ENCODE results near the gene SPAG6. TPM values are rescaled to one million over a fixed set of nuclear protein-coding genes. Genes with fewer than 3 reads are reported as not detected.

The SPAG6 gene
- total and polyA plus RNA-seq, 10 donors = 0.11 TPM; not detected in 9

DNA sequence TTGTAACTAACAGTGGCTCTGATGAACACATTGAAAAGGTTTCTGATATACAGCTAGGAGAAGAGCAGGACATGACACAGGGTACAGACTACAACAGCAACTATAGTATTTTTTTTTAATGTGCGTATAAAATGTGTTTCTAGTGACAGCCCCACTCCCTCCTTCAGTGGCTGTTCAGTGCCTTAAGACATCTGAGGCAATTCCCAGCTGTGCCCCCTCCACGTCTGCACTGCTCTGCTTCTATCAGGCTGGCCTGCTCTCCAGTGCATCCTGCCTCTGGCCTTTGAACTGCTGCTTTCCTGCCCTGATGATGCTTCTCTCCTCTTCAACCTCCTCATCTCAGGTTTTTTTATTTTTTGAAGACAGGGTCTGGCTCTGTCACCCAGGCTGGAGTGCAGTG is 111.2 kb downstream of the SPAG6 start:
- intact Hi-C loops (cut with DNase I; ENCODE audit: low total_unique reads) = no loop called here
- Histone ChIP-seq H3K27ac (no peak overlapping the region), H3K9me3 (no peaks in the 10 kb centered on the region), H3K27me3 (replicated peaks in 1 of 7) (no peaks in the 10 kb centered on the region), H3K4me3 (no peak overlapping the region), H3K36me3 (no peaks in the 10 kb centered on the region), H3K4me1 (peaks cover 0 to 12% (median 4%) of the 10 kb centered on the region in 6 donors)
- WGBS, 5 donors = 83 to 90% (median 89%) methylated on average over 2 of the region's 2 CpGs
- no peak for DNase-seq
- no peak for TF ChIP-seq POLR2AphosphoS5 (IDR thresholded peaks at IDR 0.05)
- no peak for TF ChIP-seq CTCF (IDR thresholded peaks at IDR 0.05 in 8 of 11, conservative IDR thresholded peaks at IDR 0.05 in 3 of 11)
- no peak for TF ChIP-seq POLR2A (IDR thresholded peaks at IDR 0.05)

- TF ChIP-seq POLR2A (IDR thresholded peaks at IDR 0.05) = no peak
- no peak for TF ChIP-seq CTCF (IDR thresholded peaks at IDR 0.05 in 8 of 11, conservative IDR thresholded peaks at IDR 0.05 in 3 of 11)
- TF ChIP-seq POLR2AphosphoS5 (IDR thresholded peaks at IDR 0.05) = no peak
- WGBS, 5 donors = 91 to 96% (median 93%) methylated on average over 9 of the region's 9 CpGs
- Histone ChIP-seq H3K36me3 (no peaks in the 10 kb centered on the region), H3K27ac (no peak overlapping the region), H3K9me3 (no peaks in the 10 kb centered on the region), H3K4me3 (no peak overlapping the region), H3K4me1 (peaks cover 0 to 12% (median 4%) of the 10 kb centered on the region in 6 donors), H3K27me3 (replicated peaks in 1 of 7) (no peaks in the 10 kb centered on the region)
- intact Hi-C loops (cut with DNase I; ENCODE audit: low total_unique reads) = no loop called here
- DNase-seq = no peak
Observed at GRCh38 chr10:22458272-22459038, 113.2 kb downstream of the SPAG6 start.

DNA sequence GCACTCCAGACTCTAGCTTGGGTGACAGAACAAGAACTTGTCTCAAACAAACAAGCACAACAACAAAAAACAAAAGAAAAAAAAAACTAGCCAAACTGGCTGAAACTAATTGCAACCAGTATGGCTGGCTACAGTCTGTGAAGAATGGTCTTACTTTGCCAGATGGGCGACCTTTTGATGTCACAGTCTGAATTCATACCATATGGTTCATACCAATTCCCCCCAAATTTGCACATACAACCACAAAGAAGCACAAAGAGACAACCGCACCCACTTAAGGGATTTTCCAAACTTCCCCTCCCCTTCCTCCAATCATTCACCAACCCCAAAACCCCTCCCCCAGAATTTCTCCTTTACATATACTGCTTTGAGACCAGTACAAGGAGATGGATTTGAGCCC is 114.2 kb downstream of the SPAG6 start:
- TF ChIP-seq CTCF (IDR thresholded peaks at IDR 0.05 in 8 of 11, conservative IDR thresholded peaks at IDR 0.05 in 3 of 11) (no peak), POLR2A (IDR thresholded peaks at IDR 0.05) (no peak), POLR2AphosphoS5 (IDR thresholded peaks at IDR 0.05) (no peak)

DNA sequence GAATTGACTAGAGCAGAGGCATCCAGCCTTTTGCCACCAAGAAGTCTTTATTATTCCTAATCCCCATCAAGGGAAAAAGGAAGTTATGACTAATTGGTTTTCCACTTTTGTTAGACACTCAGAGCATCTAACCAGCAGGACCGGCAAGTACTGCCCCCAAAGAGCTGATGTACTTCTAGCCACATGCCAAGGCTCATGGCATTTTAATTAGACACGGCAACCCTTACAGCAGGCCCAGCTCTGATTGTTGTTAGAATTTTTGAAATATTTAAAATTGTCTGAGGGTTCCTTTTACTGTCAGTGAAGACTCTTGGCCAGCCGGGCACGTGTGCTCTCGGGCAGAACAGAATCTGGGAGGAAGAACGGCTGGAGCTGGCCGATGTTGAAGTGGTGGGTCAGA is 114.8 kb downstream of the SPAG6 start:
- Histone ChIP-seq H3K9me3 (no peaks in the 10 kb centered on the region), H3K27me3 (replicated peaks in 1 of 7) (no peaks in the 10 kb centered on the region), H3K4me3 (no peak overlapping the region), H3K27ac (no peak overlapping the region), H3K36me3 (no peaks in the 10 kb centered on the region), H3K4me1 (peaks cover 0 to 5% (median under 1%) of the 10 kb centered on the region in 6 donors)
- DNase-seq = no peak
- intact Hi-C loops (cut with DNase I; ENCODE audit: low total_unique reads) = no loop called here
- TF ChIP-seq POLR2AphosphoS5 (IDR thresholded peaks at IDR 0.05) = no peak
- no peak for TF ChIP-seq POLR2A (IDR thresholded peaks at IDR 0.05)
- TF ChIP-seq CTCF (IDR thresholded peaks at IDR 0.05 in 8 of 11, conservative IDR thresholded peaks at IDR 0.05 in 3 of 11) = no peak
- WGBS, 5 donors = 92 to 97% (median 96%) methylated on average over 7 of the region's 7 CpGs

More for the DNA sequence above, 114.2 kb downstream of the SPAG6 start:
- no peaks in the 10 kb centered on the region for H3K27me3 ChIP-seq (replicated peaks in 1 of 7)
- H3K4me1 ChIP-seq = peaks cover 0 to 9% (median 3%) of the 10 kb centered on the region in 6 donors
- intact Hi-C loops (cut with DNase I; ENCODE audit: low total_unique reads) = no loop called here
- H3K36me3 ChIP-seq = no peaks in the 10 kb centered on the region
- H3K4me3 ChIP-seq = no peak overlapping the region
- H3K9me3 ChIP-seq = no peaks in the 10 kb centered on the region
- H3K27ac ChIP-seq = no peak overlapping the region
- DNase-seq = no peak
- WGBS, 5 donors = 76 to 85% (median 82%) methylated on average over 2 of the region's 2 CpGs

All from spleen (tissue), 11 donors.